H4 (cell line): ENCODE results near the gene C1orf21. TPM values are rescaled to one million over a fixed set of nuclear protein-coding genes. Genes with fewer than 3 reads are reported as not detected.

Experiments
- DNase-seq: peaks from one replicate; pipeline ENCODE4 v3.0.0-alpha.2; 2015; ENCODE audit warnings: low spot score
- total RNA-seq: library from RNA; depleted of rRNA; stranded (reverse); fragments of >200 nt; shearing (Covaris generic); gene quantifications from 2 replicates; pipeline ENCODE4 v1.2.3, GENCODE V29; 2014

Gene C1orf21
- total RNA-seq, 1 experiment from 2014 or later, result 24.0 TPM

DNA sequence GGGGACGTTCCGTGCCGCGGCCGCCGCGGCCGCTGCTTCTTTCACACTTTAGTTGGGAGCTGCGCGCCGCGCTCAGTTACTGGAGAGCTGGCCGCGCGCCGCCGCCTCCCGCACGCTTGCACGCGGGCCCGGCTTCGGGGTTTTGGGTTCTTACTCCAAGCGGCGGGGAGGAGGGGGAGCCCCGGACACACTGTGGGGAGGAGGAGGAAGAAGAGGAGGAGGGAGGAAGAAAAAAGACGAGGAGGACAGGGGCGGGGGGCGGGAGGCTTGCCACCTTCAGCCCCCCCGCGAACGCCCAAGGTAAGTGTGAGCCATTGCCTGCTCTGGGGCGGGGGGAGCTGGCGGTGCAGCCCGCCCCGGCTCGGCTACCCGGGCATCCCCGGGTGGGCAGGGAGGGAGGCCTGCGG lies 243 bp downstream of the C1orf21 start:
- no peak for DNase-seq

GRCh38 chr1:184387476-184388318 lies 868 bp downstream of the C1orf21 start:
- no peak for DNase-seq

DNA sequence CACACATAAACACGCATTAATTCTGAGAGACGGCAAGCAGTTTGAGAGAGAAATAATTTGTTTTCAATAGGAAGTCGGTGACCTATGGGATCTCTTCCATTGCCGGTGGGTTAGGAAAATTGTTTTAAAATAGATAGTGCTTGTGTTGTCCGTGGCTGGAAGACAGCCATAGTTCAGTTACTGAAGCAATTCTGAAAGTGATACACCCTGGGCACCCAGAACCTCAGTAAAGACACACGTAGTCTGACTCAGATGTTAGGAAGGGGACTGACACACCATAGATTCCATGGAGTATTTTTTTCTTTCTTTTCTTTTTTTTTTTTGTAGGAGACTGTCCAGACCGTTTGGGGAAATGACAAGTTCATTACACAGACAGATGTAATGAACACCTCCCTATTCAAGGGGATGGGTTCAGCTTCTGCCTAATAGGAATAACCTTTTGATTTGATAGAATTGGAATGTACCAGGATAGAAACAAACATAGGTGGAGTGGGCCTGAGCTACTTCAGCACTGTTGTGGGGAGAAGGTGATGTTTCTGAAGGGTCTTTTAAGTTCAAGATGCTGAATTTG lies 1.6 kb downstream of the C1orf21 start:
- peak; percentile 30 for DNase-seq

GRCh38 chr1:184388971-184389370 lies 2.1 kb downstream of the C1orf21 start:
- no peak for DNase-seq

- no peak for DNase-seq
Observed at GRCh38 chr1:184389446-184389845, 2.6 kb downstream of the C1orf21 start.

GRCh38 chr1:184390889-184391288 lies 4.1 kb downstream of the C1orf21 start:
- DNase-seq, result no peak

DNA sequence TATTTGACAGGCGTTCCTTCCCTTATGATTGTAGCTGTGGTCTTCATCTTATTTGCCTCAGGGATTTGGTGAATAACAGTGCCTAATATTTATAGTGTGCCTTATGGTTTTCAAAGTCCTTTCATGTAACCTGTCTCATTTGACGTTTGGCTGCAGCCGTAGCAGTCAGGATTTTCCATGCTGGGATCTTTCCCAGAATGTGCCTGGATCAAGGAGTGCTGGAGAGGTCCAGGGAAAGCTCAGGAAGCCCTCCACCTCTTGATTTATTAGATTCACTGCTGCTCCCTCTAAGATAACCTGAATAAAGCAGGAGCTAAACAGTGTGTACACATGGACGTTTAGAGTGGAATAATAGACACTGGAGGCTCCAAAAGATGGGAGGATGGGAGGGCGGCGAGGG lies 5.2 kb downstream of the C1orf21 start:
- DNase-seq, result no peak

GRCh38 chr1:184392779-184393522 lies 6.1 kb downstream of the C1orf21 start:
- DNase-seq, result no peak

DNA sequence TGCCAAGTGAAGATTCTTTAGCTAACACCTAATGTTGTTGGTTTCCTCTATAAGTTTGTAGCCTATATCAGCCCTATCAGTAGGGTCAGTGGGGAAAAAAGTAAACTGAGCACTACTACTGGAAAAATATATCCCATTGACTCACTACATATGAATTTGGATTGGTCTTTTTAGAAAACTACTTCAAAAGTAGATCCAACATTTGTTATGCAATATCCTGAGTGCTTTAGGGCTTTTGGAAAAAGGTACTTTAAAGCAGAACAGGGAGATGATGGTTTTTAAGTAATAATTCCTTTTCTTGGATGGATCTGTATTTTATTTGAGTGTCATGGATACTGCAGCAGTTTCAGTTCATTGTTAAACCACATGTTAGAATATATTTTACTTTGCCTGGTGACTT lies 7.1 kb downstream of the C1orf21 start:
- no peak for DNase-seq

DNA sequence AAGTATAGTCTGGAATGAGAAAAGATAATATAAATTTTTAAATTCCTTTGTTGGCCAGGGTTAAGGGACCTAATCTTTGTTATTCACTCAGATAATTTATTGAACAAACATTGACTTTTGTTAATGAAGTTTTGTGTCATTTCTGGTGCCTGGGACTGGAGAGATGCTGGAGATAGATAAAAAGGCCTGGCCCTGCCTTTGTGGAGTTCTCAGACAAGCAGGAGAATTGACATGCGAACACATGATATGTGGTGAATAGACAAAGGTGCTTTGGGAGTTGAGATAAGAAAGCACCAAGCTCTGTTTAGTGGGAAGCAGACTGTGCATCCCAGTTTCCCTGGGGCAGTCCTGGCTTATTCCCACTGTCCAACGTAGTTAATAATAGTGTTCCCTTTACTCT lies 8.5 kb downstream of the C1orf21 start:
- no peak for DNase-seq

DNA sequence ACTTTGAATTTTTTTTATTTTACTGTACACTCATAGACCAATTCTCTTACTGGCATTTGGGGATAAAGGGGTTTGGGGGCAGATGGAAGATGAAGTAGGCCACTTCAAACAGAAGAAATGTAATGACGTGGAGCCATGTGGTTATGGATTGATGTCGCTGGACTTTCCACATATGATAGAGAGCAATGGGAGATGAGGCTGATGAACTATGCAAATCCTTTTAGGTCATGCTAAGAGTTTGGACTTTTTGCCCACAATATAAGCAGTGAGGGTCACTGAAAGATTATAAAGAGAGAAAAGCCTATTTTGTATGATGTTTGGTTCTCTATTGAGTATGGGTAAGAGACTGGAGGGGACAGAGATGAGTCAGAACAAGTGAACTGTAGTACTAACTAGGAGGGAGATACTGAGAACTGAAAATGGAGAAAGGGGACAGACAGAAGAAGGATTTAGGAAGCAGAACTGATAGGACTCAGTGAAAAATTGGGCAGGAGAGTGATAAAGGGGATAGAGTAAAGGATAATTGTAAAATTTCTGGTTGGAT lies 9.2 kb downstream of the C1orf21 start:
- no peak for DNase-seq

DNA sequence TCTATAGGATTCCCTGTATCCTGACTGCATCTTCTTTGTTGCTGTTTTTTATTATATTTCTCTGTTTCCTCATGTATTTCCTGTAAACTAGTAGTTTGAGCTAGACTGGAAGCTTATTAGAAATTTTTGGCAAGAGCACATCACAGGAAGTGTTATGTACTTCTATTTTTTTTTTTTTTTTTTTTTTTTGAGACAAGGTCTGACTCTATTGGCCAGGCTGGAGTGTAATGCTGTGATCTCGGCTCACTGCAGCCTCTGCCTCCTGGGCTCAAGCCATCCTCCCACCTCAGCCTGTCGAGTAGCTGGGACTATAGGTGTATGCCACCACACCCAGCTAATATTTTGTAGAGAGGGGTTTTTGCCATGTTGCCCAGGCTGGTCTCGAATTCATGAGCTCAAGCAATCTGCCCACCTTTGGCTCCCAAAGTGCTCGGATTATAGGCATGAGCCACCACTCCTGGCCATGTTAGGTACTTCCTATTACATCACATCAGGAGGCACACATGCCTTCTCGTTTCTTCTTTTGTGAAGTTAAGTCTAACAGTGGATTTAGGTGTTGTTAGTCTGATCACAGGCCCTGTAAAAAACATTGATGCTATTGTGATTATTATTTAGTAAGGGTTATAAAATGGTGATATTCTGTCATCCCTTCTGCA lies 12.5 kb downstream of the C1orf21 start:
- no peak for DNase-seq

DNA sequence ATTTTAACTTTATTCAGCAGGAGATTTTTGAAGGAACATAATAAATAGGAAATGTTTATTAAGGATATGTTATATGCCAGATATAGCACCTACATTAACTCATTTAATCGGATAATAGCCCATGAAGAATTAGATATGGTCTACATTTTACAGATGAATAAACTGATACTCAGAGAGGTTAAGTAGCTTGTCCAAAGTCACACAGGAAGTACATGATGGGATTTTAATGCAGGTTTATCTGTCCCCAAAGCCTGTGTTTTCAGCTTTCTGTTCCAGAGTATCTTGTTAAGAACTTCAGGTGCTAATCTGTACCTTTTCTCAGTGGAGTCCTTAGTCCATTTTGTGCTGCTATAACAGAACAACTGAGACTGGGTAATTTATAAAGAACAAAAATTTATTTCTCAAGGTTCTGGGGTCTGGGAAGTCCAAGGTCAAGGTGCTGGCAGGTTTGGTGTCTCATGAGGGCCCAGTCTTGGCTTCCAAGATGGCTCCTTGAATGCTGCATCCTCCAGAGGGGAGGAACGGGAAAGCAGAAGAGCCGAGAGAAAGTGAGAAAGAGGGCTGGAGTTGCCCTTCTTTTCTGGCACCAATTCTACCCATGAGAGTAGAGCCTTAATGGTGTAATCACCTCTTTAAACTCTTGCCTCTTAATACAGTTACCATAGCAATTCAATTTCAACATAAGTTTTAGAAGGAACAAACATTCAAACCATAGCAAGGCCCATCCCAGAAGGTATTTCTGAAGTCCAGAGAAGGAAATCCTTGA lies 17.3 kb downstream of the C1orf21 start:
- no peak for DNase-seq

GRCh38 chr1:184404727-184405027 lies 17.8 kb downstream of the C1orf21 start:
- no peak for DNase-seq

GRCh38 chr1:184405094-184405800 lies 18.4 kb downstream of the C1orf21 start:
- no peak for DNase-seq

DNA sequence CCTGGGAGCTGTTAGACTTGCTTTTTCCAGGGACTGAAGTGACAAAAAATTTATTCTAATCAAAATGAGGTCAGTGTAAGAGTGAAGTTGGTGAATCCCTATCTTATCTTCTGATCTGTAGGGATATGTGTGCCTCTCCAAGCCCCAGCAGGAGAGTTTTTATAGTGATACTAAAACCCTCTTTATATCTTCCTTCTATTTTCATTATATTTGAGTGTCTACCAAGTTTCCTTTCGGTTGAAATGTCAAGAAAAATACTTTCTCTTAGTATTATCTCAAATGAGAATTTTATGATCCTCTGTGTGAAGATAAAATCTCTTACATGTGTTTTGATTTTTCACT lies 18.9 kb downstream of the C1orf21 start:
- no peak for DNase-seq

- no peak for DNase-seq
Observed at GRCh38 chr1:184406479-184406878, 19.6 kb downstream of the C1orf21 start.

- no peak for DNase-seq
Observed at GRCh38 chr1:184407816-184408510, 21.1 kb downstream of the C1orf21 start.

DNA sequence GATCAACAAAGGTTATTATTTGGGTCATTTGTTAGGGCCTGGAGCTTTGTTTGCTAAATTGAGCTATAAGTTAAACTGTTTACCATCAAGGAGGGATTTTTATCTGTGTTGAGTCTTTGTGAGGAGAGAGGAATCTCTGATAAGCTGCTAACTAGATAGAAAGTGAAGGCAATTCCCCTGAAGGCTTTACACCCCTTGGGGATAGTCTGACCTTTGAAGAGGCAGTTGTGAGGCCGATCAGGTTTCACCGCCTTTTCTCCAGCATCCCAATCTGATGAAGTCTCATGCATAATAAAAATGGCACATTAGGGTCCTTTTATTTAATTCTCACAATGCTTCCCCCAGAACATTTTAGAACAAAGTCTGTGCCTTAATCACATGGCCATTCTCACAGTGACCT lies 21.8 kb downstream of the C1orf21 start:
- DNase-seq, result no peak

DNA sequence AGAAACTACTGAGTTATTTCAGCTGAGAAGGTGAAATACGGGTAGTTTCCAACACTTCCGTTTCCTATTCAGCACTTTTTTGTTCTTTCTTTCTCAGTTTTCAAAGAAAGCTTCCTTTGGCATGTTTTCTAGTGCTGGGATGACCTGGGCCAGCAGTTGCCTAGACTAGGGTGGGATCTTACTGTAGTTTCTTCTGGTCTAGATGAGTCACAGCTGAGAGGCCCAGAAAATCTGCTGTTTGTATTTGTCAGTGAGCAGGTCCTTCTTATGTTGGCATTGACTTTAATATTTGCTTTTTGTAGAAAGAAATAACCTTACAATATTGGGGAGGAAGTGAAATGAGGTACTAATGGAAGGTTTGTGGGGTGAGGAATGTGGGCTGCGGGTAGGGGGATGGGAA lies 22.2 kb downstream of the C1orf21 start:
- DNase-seq, result no peak
